GM19328 (cell line): ENCODE measurements around the gene SUMF1.
A peak's percentile ranks its signal among the peaks of the same experiment; 100 is the strongest.
"Not testable (repeated sequence)": the region's sequence is repeated elsewhere in the genome, so short reads cannot be mapped to it uniquely, and the experiment has no call there.

Experiments
- ATAC-seq: cut with Tn5 transposase; IDR thresholded peaks from one replicate; pipeline ENCODE4 v1.9.1; 2021; ENCODE audit warnings: mild to moderate bottlenecking, moderate library complexity; ENCODE audit not compliant: unreplicated experiment

The SUMF1 gene

GRCh38 chr3:4462369-4463040 lies 4.6 kb downstream of the SUMF1 start:
- no peak for ATAC-seq

- no peak for ATAC-seq
Observed at GRCh38 chr3:4461468-4462090, 5.5 kb downstream of the SUMF1 start.

- no peak for ATAC-seq
Observed at GRCh38 chr3:4460334-4460733, 6.7 kb downstream of the SUMF1 start.

GRCh38 chr3:4458961-4459360 lies 8.1 kb downstream of the SUMF1 start:
- ATAC-seq: no peak

GRCh38 chr3:4456780-4457179 lies 10.3 kb downstream of the SUMF1 start:
- ATAC-seq: not testable (repeated sequence)

- ATAC-seq: no peak
Observed at GRCh38 chr3:4454142-4454541, 12.9 kb downstream of the SUMF1 start.

- no peak for ATAC-seq
Observed at GRCh38 chr3:4449043-4449805, 17.8 kb downstream of the SUMF1 start.

GRCh38 chr3:4448187-4448586 lies 18.9 kb downstream of the SUMF1 start:
- ATAC-seq: no peak

GRCh38 chr3:4447295-4447999 lies 19.6 kb downstream of the SUMF1 start:
- ATAC-seq: no peak

- no peak for ATAC-seq
Observed at GRCh38 chr3:4440951-4441350, 26.1 kb downstream of the SUMF1 start.

- no peak for ATAC-seq
Observed at GRCh38 chr3:4438296-4438695, 28.8 kb downstream of the SUMF1 start.

GRCh38 chr3:4432259-4432658 lies 34.8 kb downstream of the SUMF1 start:
- ATAC-seq: no peak

GRCh38 chr3:4429648-4430350 lies 37.3 kb downstream of the SUMF1 start:
- ATAC-seq: no peak

GRCh38 chr3:4426782-4427344 lies 40.2 kb downstream of the SUMF1 start:
- peak; percentile 74 for ATAC-seq

GRCh38 chr3:4426261-4426781 lies 40.7 kb downstream of the SUMF1 start:
- ATAC-seq: no peak

- no peak for ATAC-seq
Observed at GRCh38 chr3:4425707-4426106, 41.4 kb downstream of the SUMF1 start.

GRCh38 chr3:4425055-4425454 lies 42.0 kb downstream of the SUMF1 start:
- no peak for ATAC-seq

- no peak for ATAC-seq
Observed at GRCh38 chr3:4421121-4421520, 45.9 kb downstream of the SUMF1 start.

GRCh38 chr3:4419920-4420319 lies 47.1 kb downstream of the SUMF1 start:
- ATAC-seq: no peak

GRCh38 chr3:4419386-4419785 lies 47.7 kb downstream of the SUMF1 start:
- no peak for ATAC-seq
